Endometrium (tissue), 2 donors: ENCODE measurements around the gene LAPTM4A.

Experiments used
- FAIRE-seq: peaks from 2 replicates; lab custom pipeline; 2012; peaks lifted over from hg19 to GRCh38; lab: Jason Lieb, UNC
- donor health status: control.
- donor health status: control.

Gene LAPTM4A

DNA sequence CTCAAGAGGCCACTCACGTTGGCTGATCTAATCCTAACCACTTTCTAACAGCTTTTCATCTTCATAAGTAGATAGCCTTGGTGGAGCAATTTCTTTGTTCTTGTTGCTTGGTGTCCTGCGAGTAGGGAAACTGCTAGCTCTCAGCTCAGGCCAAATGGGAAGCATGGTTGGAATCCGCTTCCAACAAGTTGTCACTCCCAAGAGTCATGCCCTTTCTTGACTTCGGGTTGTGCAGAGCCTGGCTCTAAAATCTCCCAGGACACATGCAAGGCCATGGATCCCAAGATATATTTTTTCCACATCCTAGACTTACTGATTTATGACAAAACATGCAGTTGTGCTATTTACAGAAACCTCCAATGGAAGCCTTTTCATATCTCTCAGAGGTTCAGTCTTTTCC lies 31.7 kb downstream of the LAPTM4A start:
- no peak for FAIRE-seq

DNA sequence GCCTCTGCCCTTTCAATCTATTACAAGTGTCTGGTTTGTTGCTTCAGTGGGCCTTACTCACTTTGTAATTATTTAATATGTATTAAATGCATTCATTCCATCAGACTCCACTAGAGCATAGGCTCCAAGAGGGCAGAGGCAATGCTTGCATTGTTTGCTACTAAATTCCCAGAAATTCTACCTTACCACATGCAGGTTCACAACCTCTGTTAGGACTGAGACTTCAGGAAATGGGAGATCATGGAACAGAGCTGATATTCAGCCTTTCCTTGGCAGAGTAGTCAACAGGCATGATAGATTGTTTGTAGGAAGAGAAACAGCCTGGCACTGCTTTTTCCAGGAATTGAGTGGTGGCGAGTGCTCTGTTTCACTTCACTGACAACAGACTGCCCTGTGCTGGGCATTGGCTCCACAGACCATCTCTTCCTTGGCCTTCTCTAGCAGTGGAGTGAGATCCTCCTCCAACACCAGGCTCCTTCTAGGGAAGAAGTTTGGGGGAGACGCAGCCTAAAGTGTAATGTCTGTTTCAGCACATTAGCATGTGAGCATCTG lies 32.8 kb downstream of the LAPTM4A start:
- FAIRE-seq, result no peak

DNA sequence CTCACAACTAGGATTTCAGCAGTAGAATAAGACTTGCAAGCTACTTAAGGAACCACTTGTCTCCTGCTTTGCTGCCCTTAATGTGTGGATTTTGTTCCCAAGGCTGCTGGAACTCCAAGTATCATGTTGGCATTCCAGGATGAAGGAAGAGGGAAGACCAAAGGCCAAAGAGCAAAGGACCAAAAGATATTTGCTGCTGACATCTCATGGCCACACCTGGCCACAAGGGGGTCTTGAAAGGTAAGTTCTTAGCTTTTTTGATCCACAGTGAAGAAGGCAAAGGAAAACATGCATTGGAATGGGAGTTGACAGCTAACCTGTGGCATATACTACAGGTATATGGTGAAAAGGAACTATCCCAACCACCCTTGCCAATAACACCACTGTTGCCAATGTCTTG lies 35.1 kb downstream of the LAPTM4A start:
- no peak for FAIRE-seq

DNA sequence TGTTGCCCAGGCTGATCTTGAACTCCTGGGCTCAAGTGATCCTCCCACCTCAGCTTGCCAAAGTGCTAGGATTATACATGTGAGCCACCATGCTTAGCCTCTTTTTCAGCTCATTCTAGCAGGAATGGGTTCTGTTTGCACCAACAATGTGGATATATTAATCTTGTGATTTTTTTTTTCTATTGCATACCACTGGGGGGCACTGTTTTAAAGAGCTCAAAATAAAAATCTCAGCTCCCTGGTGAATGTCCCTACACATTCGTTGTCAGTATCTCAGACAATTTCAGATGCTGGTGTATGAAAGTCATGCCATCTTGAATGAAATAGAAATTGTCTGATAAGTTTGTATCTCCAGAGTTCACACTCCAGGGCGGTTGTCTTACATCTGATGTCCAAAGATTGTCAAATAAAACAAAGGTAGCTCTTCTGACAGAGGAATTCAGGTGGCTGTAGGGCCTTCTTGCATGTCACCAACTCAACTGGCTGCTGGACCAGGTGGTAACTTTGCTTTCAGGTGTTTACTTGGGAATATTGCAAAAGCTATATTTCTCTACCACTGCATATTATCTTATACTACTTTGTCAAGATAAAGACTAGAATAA lies 35.8 kb downstream of the LAPTM4A start:
- peak; percentile 77 for FAIRE-seq

DNA sequence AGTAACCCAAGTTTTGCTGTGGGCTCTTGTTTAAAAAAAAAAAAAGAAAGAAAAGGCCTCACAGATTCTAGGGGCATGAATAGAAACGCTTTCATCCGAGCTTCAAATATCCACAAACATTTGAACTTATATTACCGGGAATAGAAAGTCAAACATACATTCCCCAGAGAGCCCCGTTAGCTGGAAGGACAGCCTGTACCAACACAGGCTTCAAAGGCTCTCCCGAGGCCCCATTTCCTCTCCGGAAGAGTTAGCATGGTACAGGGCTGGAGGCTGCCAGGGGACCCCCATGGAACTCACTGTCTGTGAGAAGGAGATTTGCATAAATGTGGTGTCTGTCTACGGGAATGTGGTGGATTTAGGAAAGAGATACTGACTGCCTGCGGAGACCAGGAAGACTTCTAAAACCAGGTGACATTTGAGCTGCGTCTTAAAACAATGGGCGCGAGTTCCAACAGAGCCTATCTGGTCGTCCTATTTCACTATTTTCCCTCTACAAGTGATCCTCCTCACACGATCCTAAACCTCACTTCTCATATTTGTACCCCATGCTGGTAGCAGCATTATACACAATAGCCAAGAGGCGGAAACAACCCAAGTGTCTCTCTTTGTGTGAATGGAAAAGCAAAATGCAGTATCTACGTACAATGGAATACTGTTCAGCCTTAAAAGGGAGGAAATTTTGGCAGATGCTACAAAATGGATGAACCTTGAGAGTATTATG lies 38.1 kb downstream of the LAPTM4A start:
- no peak for FAIRE-seq

DNA sequence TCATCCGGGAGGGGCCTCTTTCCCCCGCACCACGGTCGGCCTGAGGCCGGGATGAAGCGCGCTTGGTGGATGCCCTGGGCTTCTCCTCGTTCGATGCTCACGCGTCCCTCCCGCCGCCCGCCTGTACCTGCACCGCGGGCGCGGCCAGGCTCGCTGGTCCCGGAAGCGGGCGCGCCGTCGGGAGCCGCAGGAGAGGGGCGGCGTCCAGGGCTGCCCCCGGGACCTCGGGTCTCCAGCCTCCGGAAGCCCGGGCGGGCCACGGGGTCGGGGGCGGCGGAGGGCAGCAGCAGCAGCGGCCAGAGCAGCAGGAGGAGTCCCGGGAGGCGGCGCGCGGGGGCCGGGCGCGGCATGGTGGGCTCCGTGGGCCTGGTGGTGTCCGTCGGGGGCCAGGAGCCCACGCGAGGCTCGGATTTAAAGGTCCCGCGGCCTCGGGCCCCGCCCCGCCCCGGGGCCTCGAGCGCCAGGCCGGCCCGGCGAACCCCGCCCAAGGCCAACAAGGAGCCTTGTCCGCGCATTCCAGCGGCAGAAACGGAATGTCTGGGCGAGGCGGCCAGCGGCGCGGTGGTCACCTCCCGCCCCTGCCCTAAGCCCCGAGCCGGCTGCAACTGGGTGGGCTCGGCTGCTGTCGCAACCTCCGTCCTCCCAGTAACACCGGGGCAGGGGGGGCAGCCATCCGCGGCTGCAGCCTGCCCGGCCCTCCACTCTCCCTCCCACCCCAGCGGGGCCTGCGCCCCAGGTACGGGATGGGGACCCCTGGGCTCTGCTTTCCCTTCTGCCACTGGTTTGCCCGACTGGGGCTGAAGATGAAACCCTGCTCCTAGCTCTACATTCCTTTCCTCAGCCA lies 38.9 kb downstream of the LAPTM4A start, which contains the start of gene MATN3:
TSS of gene MATN3 (minus strand) at position 387 of the 844 bp plus-strand sequence. CDS start at position 350, 37 bp downstream.
- FAIRE-seq, result no peak

DNA sequence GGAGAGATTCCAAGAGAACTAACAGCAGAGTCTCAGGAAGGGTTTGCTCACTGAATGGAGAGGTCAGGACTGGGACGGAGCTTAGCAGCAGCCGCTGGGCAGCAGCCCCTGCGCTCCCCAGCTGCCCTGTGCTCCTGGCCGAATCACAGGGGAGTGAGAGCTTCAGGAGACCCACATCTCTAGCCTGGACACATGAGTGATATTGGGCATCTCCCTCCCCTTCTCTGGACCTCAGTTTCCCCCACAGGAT lies 39.5 kb downstream of the LAPTM4A start:
- FAIRE-seq, result no peak

DNA sequence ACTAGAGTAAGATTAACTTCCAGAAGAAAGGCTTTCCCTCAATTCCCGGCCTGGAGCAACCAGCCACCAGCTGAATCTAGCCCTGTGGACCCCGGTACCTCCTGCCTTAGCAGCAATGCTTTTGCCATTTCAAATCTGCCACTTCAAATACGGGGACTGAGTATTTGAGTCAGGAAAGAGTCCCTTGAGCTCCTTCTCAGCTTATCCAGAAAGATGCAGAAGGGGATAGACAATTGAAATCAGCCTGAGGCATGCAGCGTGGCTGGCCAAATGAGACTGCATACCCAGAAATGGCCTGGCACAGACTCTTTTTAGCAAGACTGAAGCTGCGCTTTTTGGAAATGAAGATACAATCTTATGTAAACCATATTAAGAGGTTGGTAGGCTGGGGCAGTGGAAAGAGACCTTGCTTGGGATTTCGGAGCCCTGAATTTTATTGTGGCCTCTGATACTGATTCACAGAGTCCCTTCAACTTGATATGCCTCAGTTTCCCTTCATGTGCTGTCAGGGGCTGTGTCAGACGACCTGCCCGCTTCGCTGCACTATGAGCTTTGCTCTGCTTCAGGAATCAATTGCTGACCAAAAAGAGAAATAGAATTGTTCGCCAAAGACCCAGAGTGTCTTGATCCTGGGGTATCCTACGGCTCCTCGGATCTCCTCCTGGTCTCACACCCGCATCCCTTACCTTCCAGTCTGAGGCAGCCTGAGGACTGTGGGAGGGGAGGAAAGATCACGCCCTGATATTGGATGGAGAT lies 40.0 kb downstream of the LAPTM4A start:
- no peak for FAIRE-seq

DNA sequence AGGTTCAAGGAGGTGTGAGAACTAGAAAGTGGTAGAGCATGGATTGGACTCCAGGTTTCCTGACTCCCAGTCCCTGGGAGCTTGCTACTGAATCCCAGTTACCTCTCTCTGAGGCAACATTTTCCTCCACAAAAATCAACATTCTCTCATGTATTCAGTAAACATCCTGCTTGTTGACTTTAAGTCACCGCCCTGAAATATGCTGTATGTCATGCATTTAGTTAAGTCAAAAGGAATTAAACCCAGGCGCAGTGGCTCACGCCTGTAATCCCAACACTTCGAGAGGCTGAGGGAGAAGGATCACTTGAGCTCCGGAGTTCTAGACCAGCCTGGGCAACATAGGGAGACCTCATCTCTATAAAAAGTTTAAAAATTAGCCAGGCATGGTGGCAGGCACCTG lies 42.7 kb downstream of the LAPTM4A start:
- FAIRE-seq, result no peak

DNA sequence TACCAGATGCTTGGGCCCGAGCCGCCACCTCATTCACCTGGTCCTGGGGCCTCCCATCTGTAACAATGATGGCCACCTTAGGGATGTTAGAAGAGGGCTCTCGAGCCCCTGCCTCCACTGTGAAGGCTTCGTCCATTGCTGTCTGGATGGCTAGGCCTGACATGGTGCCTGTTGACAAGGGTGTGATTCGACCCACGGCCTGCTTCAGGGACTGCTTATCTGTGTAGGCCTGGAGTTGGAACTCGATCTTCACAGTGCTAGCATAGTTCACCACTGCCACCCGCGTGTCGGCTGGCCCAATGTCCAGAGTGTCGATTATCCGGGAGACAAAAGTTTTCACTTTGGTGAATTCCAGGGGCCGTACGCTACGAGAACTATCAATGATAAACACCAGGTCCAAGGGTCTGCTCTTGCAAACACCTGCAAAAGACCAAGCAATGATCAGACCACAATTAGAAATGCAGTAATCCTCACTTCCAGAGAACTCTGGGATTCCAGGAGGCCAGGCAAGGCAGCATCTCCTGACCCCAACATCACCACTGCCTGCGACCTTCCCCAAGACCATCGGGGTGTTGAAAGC lies 45.4 kb downstream of the LAPTM4A start:
- FAIRE-seq, result no peak

DNA sequence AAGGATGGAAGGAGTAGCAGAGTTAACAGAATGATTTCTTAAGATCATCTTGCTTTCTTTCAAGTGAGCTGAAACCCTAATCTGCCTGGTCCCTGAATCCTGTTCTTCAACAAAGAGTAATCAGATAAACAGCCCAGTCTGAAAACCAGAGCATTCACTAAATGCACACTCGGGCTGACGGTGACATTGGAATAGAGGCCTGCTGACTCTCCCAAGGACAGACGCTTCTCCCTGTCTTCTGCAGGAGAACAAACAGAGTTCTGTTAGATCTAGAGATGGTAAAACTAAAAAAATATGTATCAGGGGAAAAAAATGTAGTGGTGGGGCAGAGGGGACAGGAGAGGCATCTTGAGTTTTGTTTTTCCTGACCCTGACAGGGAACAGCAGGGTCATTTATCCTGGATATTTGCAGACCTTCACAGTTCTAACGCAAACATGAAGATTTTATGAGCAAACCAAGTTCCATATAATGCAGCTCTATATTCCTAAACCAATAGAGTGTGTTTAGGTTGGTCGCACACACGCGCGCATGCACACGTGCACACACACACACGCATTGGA lies 46.3 kb downstream of the LAPTM4A start:
- FAIRE-seq, result no peak

DNA sequence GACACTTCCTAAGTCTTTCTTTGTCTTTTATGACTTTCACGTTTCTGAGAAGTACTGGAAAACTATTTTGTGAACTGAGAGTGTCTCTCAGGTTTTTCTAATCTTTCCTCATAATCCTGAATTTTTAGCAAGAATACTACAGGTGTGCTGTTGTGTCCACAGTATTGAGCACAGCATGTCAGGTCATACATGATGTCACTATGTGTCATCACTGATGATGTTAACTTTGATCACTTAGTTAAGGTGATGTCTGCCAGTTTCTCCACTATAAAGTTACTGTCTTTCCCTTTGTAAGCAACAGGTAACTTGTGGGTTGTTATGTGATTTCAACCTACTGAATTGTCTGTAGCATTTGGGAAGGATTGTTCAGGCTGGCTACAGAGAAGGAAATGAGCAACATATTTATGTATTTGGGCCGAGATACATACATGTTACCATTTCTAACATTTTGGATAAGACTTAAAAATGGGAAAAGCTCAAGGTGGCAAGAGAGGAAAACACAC lies 50.0 kb downstream of the LAPTM4A start:
- no peak for FAIRE-seq

DNA sequence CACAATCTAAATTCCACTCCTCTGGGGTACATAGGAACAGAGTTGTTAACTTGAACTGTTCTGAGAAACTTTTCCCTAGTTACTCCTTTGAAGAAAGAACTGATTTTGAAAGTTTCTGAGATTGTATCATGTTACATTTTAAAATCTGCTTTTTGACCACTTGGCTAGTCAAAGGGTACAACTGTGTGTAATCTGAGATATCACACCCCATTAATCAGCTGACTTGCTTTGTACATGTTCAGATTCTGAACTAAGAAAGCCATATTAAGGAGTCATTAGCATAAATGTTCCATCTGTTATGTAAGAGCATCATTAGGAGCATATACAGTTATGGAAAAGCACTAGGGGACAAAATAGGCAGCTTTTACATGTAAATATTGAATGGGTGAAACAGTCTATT lies 57.7 kb downstream of the LAPTM4A start:
- no peak for FAIRE-seq

DNA sequence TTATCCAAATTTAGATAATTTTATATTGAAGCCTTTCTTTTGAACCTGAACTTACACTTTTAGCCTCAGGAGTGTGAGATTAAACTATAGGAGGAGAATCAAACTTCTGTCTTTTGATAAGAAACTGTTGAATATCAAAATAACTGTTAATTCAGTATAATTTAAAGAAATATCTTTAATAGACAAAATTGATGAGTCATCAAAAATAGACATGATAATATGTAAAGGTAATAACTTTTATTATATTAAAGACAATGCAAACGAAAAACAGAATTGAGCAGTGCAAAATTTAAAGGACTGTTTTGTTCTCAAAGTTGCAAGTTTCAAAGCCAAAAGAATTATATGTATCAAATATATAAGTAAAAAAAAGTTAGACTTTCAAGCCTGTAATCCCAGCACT lies 59.5 kb downstream of the LAPTM4A start:
- peak; percentile 21 for FAIRE-seq

DNA sequence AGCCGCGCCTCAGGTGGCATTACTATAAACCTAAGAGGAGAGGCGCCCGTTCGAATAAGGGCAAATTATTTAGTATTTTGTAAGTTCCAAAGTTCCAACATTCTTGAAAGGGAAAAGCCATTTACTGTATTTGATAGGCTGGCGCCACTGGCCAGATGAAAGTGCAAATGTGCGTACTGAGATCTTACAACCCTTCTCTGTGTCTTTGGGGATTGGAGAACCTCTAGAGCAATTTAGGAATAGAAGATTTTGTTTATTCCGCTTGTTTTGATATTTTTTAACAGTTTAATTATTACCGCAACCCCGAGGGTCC lies 61.1 kb downstream of the LAPTM4A start:
- no peak for FAIRE-seq

DNA sequence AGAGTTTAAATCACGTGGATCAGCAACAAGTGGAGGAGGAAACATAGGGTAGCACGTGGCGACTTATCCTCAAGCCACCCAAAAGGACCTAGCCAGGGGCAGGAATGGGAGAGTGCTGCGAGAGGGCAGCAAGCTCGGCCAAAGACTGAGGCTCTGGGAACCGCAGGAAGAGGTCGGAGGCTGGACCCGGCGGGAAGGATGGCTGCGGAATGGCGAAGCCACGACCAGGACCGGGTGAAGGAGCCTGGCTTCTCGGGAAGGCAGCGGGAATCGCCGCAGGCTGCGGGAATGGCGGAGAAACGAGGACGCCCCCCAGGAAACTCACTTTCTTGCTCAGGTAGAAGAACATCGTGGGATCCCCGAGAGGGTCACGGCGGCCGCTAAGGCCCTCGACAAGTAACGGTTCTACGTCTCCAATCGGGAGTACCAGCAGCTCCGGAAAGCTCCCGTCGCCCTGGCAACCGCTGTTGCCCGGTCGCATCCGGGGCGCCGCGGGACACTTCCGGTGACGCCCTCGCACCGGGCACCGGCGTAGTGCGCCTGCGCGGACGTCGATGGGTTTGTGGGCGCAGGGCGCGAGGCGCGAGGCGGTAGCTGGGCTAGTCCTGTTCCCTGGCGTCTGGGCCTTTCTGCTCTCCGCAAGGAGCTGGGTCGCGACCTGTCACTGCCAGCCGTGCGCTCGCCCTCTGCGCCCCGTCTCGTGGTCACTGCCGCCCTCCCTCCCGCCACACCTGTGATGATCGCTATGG lies 61.6 kb downstream of the LAPTM4A start, which contains the start of gene WDR35:
TSS of gene WDR35 (minus strand) at position 439 of the 749 bp plus-strand sequence. CDS start at position 349, 90 bp downstream.
- no peak for FAIRE-seq

DNA sequence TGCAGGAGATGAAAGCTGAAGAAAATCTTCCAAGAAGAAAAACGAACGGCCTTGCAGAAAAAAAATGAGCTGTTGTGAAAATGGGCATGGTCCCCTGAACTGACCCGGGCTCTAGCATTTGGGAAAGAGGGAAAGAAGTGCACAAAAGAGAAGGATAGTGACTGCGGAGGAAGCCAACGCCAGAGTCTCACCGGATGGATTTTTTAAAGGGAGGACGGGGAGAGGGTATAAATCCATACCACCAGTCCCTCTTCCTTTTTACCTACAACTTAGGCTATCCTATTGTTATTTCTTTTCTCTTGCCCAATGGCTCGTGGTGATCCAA lies 62.1 kb downstream of the LAPTM4A start:
- FAIRE-seq, result no peak

DNA sequence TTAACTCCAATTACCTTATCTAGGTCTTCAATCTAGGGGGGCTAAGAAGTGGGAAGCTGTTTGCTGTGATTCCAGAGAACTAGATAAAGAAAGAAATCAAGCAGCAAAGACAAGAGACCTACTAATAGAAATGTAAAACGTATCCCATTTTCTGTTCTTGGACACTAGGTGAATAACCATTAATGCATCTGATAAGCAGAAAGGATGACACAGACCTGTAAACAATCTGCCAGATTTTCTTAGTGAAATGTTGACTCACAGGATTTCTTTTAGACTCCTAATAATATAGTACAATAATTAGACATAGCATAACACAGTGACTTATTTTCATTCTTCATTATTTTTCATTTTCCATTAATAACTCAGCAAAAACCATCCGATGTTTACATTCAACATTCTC lies 62.8 kb downstream of the LAPTM4A start:
- no peak for FAIRE-seq

DNA sequence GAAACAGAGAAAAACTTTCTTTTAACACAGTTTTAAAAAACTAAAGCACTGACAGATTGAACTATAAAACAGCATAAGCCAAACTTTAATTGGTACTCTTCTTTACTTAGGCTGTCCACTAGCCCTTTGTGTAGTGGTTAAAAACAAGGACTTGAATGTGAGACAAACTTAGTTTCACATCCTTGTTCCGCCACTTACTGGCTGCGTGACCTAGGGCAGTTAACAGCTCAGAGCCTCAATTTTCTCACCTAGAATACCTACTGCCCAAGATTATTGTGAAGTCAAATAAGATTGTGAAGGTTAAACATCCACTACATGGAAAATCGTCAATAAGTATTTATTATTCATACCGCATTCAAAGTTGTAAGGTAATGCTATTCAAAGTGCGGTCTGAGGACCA lies 63.5 kb downstream of the LAPTM4A start:
- no peak for FAIRE-seq
